AG10803 (cell line): ENCODE results near the gene MFAP4.
A peak's percentile ranks its signal among the peaks of the same experiment; 100 is the strongest.

Experiments used
- DNase-seq: peaks from one replicate; pipeline ENCODE4 v3.0.0; 2010; ENCODE audit warnings: low read depth
- H3K4me3 ChIP-seq: 2 replicates; pipeline ENCODE4 v1.5.1; 2011; ENCODE audit warnings: mild to moderate bottlenecking, low read length, control low read depth
- CTCF ChIP-seq: conservative IDR thresholded peaks from 2 replicates; pipeline ENCODE4 v1.5.1; 2011; ENCODE audit warnings: mild to moderate bottlenecking, low read length, control low read depth, inconsistent platforms

The MFAP4 gene

GRCh38 chr17:19410091-19410490, 23.1 kb upstream of the MFAP4 start:
- no peak for TF ChIP-seq CTCF
- no peak overlapping the region for H3K4me3 ChIP-seq
- no peak for DNase-seq

- TF ChIP-seq CTCF = no peak
- DNase-seq = peak; percentile 58
- H3K4me3 ChIP-seq = no peak overlapping the region
Measured at GRCh38 chr17:19409509-19409908, 22.5 kb upstream of the MFAP4 start.

GRCh38 chr17:19409066-19409465, 22.1 kb upstream of the MFAP4 start:
- DNase-seq = no peak
- no peak for TF ChIP-seq CTCF
- H3K4me3 ChIP-seq = no peak overlapping the region

GRCh38 chr17:19408346-19408710, 21.3 kb upstream of the MFAP4 start:
- DNase-seq = no peak
- TF ChIP-seq CTCF = no peak
- no peak overlapping the region for H3K4me3 ChIP-seq

GRCh38 chr17:19407601-19408345, 20.8 kb upstream of the MFAP4 start:
- no peak overlapping the region for H3K4me3 ChIP-seq
- no peak for TF ChIP-seq CTCF
- no peak for DNase-seq

GRCh38 chr17:19405114-19405513, 18.1 kb upstream of the MFAP4 start:
- TF ChIP-seq CTCF = no peak
- no peak overlapping the region for H3K4me3 ChIP-seq
- DNase-seq = no peak

GRCh38 chr17:19404264-19404663, 17.3 kb upstream of the MFAP4 start:
- TF ChIP-seq CTCF = no peak
- H3K4me3 ChIP-seq = no peak overlapping the region
- no peak for DNase-seq
